NCI-H748 (cell line): Measurements from ENCODE around the gene RET.

Source experiments
- DNase-seq: peaks from one replicate; lab custom pipeline; 2025; ENCODE audit not compliant: unreplicated experiment; lab: John Stamatoyannopoulos, UW

The RET gene

GRCh38 chr10:43106256-43107091 is 29.6 kb downstream of the RET start:
- no peak for DNase-seq

GRCh38 chr10:43108951-43109350 is 32.1 kb downstream of the RET start:
- DNase-seq = no peak

GRCh38 chr10:43109671-43110249 is 32.9 kb downstream of the RET start:
- DNase-seq = no peak

GRCh38 chr10:43110338-43111071 is 33.6 kb downstream of the RET start:
- DNase-seq = no peak

- no peak for DNase-seq
Observed at GRCh38 chr10:43111101-43111500, 34.2 kb downstream of the RET start.

- no peak for DNase-seq
Observed at GRCh38 chr10:43111921-43112607, 35.2 kb downstream of the RET start.

GRCh38 chr10:43112608-43112961 is 35.7 kb downstream of the RET start:
- DNase-seq = no peak

- no peak for DNase-seq
Observed at GRCh38 chr10:43113201-43114087, 36.6 kb downstream of the RET start.

- no peak for DNase-seq
Observed at GRCh38 chr10:43114088-43114742, 37.3 kb downstream of the RET start.

GRCh38 chr10:43114743-43115611 is 38.1 kb downstream of the RET start:
- no peak for DNase-seq

- DNase-seq = no peak
Observed at GRCh38 chr10:43115881-43116595, 39.2 kb downstream of the RET start.

GRCh38 chr10:43116596-43116995 is 39.7 kb downstream of the RET start:
- DNase-seq = no peak

GRCh38 chr10:43117031-43117776 is 40.3 kb downstream of the RET start:
- DNase-seq = no peak

GRCh38 chr10:43117777-43118583 is 41.1 kb downstream of the RET start:
- no peak for DNase-seq

GRCh38 chr10:43118631-43119415 is 42.0 kb downstream of the RET start:
- DNase-seq = no peak
